HuH-7.5 (cell line): ENCODE results near the gene TPO.
"Not testable (repeated sequence)": the region's sequence is repeated elsewhere in the genome, so short reads cannot be mapped to it uniquely, and the experiment has no call there.

Source experiments
- DNase-seq: peaks from one replicate; pipeline ENCODE4 v3.0.0; 2011; ENCODE audit warnings: low spot score

TPO gene

GRCh38 chr2:1556776-1557466, 143.7 kb downstream of the TPO start:
- no peak for DNase-seq

- DNase-seq, result no peak
Observed at GRCh38 chr2:1557467-1557820, 144.2 kb downstream of the TPO start.

- DNase-seq, result no peak
Observed at GRCh38 chr2:1559589-1560175, 146.4 kb downstream of the TPO start.

DNA sequence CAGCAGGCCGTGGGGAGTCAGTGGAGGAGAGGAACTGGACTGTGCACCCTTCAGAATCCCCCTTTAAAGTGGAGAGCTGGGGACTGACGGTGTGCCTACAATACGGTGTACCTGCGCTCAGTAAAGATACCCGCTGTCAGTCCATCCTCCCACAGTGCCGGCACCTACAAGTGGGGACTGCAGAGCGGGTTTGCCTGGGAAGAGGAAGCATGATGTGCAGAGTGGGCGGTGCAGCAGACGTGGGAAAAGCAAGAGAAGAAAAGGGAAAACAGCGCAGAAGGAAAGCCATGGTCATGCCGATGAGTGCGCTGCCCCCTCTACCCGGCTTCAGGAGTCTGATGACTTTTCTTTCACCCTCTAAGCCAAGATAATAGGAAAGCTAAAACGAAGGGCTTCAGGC, 148.0 kb downstream of the TPO start:
- no peak for DNase-seq

DNA sequence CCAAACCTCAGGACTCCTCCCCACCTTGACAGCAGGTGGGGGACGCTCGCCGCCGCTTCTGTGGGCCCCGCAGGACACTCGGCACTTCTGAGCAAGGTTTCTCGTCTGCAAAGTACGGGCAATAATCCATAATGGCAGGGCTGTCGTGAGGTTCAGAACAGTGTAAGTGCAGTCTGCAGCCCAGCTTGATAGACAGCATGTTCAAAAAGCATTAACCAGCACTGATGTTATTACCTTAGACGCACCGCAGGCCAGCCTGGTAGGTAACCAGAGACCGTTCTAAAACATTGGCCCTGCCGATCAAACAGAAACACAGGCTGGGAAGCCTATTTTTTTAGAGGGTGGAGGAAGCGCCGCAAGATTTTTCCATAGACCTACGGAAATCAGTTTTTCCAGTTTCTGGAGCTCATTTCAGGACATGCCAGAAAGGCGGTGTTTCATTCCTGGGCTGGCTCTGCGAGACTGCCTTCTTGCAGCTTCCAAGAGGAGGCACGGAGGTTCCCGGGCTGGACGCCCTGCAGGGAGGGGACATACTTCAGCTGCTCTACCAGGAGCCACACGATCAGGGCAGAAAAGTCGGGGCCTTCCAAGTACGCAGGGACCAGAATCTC, 148.7 kb downstream of the TPO start:
- no peak for DNase-seq

DNA sequence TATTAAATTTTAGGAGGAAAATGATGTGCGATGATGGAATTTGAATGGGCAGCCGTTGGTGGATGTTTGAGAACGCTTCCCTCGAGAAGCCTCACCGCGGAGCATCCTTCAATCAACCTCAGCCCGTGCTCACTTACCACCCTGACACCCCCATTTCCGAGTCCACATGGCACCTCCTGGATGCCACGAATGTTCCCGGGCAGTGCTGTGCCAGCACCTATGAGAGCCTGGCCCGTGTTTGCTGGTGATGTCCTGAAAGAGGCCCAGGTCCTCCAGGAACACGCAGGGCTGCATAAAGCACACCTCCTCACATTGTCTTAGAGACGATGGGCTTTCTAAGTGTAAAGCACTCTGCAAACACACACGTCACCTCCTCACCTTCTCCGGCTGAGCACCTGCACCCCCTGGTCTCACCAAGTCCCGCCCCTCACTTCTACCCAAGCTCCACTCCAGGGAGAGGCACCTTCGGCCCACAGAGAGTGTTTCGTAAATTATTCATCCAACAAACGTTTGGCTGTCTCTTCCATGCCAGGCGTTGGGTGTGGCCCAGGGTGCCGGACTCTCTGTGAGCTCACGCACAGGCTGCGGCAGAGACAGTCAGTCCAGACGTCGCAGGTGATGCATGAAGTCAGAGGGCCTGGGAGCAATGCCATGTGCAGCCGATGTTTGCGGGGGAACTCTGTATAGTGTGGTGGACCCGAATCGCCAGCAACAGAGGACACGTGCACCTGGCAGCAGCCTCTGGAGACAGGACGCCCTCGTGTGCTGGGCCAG, 150.0 kb downstream of the TPO start:
- DNase-seq, result no peak

GRCh38 chr2:1563943-1564891, 151.0 kb downstream of the TPO start:
- DNase-seq, result no peak

- DNase-seq, result no peak
Observed at GRCh38 chr2:1567556-1568344, 154.5 kb downstream of the TPO start.

DNA sequence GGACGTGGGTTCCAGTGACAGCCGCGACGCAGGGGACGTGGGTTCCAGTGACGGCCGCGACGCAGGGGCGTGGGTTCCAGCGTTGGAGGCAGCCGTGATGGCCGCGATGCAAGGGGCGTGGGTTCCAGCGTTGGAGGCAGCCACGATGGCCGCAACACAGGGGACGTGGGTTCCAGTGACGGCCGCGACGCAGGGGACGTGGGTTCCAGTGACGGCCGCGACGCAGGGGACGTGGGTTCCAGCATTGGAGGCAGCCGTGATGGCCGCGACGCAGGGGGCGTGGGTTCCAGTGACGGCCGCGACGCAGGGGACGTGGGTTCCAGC, 155.0 kb downstream of the TPO start:
- not testable (repeated sequence) for DNase-seq

- DNase-seq, result no peak
Observed at GRCh38 chr2:1569879-1570450, 156.7 kb downstream of the TPO start.

DNA sequence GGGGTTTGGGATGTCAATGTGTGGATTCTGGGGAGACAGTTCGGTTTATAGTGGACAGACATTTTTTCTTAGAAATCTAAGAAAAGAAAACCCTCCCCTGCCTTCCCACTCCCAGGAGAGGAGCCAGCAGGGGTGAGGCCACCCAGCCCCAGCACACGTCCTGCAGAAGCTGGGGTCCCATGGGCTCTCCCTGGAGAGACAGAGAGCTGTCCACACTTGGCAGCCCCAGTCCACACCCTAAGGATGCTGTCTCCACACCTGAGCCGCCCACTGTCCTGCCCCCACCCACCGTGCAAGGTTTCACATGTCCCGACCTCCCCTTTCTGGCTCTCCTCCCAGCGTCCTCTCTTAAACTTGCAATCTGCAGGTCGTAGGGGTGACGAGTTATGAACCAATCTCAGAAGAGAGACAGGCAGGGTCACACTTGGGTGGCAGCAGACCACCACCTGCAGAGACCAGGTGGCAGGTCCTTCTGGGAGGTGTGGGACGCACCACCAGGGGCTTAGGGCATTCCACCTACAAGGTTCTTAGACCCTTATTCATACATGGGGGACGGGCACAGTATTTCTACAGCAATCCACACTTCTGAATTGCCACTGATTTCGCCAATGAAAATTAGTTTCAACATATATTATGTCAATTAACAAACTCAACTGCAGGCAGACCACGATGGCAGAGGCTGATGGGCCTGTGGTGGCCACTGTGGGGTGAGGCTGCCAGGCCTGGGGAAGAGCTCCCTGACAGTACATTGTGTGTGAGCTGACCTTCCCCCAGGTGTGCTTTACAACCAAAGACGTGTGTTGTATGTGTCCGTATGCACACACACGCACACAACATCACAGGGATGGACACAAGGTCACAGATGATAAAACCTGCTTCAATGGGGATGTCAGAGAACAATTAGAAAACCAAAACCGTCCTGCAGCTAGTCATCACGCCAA, 158.5 kb downstream of the TPO start:
- DNase-seq, result no peak

GRCh38 chr2:1572638-1573037, 159.4 kb downstream of the TPO start:
- no peak for DNase-seq

- DNase-seq, result no peak
Observed at GRCh38 chr2:1577846-1578245, 164.6 kb downstream of the TPO start.

GRCh38 chr2:1581257-1581964, 168.1 kb downstream of the TPO start:
- not testable (repeated sequence) for DNase-seq

GRCh38 chr2:1581965-1582625, 168.8 kb downstream of the TPO start:
- DNase-seq, result no peak

- no peak for DNase-seq
Observed at GRCh38 chr2:1582891-1583341, 169.7 kb downstream of the TPO start.

- no peak for DNase-seq
Observed at GRCh38 chr2:1584051-1584531, 170.8 kb downstream of the TPO start.
